Esophagus (tissue), 2 donors: Measurements from ENCODE around the gene SERPINB2. TPM values are rescaled to one million over a fixed set of nuclear protein-coding genes. Genes with fewer than 3 reads are reported as not detected.

Source experiments
- H3K27ac ChIP-seq, 2 donors: one replicate each; pipeline ENCODE4 v1.5.1; 2013; ENCODE audit warnings: low read depth in 2 of 2, mild to moderate bottlenecking in 2 of 2, inconsistent platforms in 1 of 2, low read length in 1 of 2, moderate library complexity in 1 of 2
- H3K27me3 ChIP-seq, 2 donors: one replicate each; pipeline ENCODE4 v1.6.1; 2013; ENCODE audit warnings: low read length in 2 of 2, control low read depth in 1 of 2, mild to moderate bottlenecking in 1 of 2; ENCODE audit not compliant: insufficient read depth in 2 of 2, control insufficient read depth in 1 of 2
- H3K36me3 ChIP-seq, 2 donors: one replicate each; pipeline ENCODE4 v1.6.1; 2013; ENCODE audit warnings: low read length in 1 of 2; ENCODE audit not compliant: control insufficient read depth in 2 of 2, insufficient read depth in 2 of 2
- H3K4me1 ChIP-seq, 2 donors: one replicate each; pipeline ENCODE4 v1.6.1; 2013; ENCODE audit warnings: low read length in 1 of 2; ENCODE audit not compliant: control insufficient read depth in 2 of 2, insufficient read depth in 2 of 2
- H3K4me3 ChIP-seq, 2 donors: one replicate each; pipeline ENCODE4 v1.5.1; 2013; ENCODE audit warnings: low read length in 2 of 2, mild to moderate bottlenecking in 2 of 2, low read depth in 1 of 2, moderate library complexity in 1 of 2
- H3K9me3 ChIP-seq, 2 donors: one replicate each; pipeline ENCODE4 v1.6.1; 2013; ENCODE audit warnings: mild to moderate bottlenecking in 2 of 2, low read depth in 1 of 2, low read length in 1 of 2, moderate library complexity in 1 of 2; ENCODE audit not compliant: control insufficient read depth in 2 of 2, insufficient read depth in 1 of 2
- WGBS, 2 donors: extraction: QIAGEN DNeasy Blood & Tissue Kit; methylation state at CpG; one replicate each; pipeline ENCODE4 v1.1.7; 2013; 5-methylcytosine and 5-hydroxymethylcytosine counted together
- polyA plus RNA-seq, 2 donors: library from polyadenylated mRNA; stranded (reverse); fragments of 200-250 nt; gene quantifications; one replicate each; pipeline ENCODE4 v1.2.3, GENCODE V29; 2013
- donor health status: healthy with polysubstance abuse.
- donor health status: Bipolar disorder and iron deficiency.

SERPINB2 gene, protein sequence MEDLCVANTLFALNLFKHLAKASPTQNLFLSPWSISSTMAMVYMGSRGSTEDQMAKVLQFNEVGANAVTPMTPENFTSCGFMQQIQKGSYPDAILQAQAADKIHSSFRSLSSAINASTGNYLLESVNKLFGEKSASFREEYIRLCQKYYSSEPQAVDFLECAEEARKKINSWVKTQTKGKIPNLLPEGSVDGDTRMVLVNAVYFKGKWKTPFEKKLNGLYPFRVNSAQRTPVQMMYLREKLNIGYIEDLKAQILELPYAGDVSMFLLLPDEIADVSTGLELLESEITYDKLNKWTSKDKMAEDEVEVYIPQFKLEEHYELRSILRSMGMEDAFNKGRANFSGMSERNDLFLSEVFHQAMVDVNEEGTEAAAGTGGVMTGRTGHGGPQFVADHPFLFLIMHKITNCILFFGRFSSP
- 100 to 1,000 TPM; 186 to 241 TPM for polyA plus RNA-seq

DNA sequence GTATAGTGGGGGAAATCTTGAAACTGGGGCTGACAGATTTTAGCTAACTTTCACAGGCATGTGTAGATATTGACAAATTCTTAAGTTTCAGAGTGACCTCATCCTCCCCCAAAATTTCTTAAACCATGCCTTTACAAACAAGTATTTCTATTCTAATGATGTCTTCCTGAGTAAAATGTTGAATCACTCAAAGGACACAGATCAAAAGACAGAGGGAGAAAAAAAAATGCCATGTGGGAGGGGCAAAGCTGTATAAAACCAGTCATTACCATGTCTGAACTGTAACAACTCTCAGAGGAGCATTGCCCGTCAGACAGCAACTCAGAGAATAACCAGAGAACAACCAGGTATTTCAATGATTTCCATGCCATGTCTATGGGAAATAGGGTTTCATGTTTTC lies at the start of gene SERPINB2:
Gene SERPINB2, plus strand, starts transcription at position 282 of the 400 bp plus-strand sequence. CDS start 3,740 bp downstream, outside the sequence.
- Histone ChIP-seq H3K27ac (peak within 1 kb of the TSS; percentile 32 to 72), H3K4me1 (no peaks in the 10 kb centered on the region), H3K9me3 (no peaks in the 10 kb centered on the region), H3K27me3 (no peaks in the 10 kb centered on the region), H3K36me3 (peaks cover 0 to 5% of the 10 kb centered on the region in 2 donors), H3K4me3 (peak within 1 kb of the TSS in 1 of 2 donors; percentile 61)
- WGBS, 2 donors, result 48 to 67% methylated on average over 1 of the region's 1 CpG

DNA sequence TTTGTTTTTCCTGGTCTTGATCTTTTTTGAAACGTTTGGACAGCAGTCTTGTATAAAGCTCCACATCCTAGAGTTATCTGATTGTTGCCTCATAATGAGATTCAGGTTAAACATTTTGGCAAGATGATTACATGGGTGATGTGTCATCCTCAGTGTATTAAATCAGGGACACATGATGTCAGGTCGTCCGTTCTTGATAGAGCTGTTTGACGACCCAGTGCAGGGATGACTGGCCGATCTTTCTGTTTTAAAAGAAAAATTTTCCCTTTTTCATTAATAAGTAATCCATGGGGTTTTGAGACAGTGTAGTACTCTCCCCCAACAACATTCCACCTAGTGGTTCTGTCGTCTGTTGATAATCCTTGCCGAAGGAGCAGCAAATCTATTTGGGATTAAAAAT lies 44.5 kb upstream of the SERPINB2 start:
- no peak overlapping the region for H3K4me3 ChIP-seq
- H3K4me1 ChIP-seq, result no peaks in the 10 kb centered on the region
- H3K36me3 ChIP-seq, result no peaks in the 10 kb centered on the region
- no peaks in the 10 kb centered on the region for H3K27me3 ChIP-seq
- WGBS, 2 donors, result 53 to 54% methylated on average over 7 of the region's 7 CpGs
- no peaks in the 10 kb centered on the region for H3K9me3 ChIP-seq
- H3K27ac ChIP-seq, result no peak overlapping the region

DNA sequence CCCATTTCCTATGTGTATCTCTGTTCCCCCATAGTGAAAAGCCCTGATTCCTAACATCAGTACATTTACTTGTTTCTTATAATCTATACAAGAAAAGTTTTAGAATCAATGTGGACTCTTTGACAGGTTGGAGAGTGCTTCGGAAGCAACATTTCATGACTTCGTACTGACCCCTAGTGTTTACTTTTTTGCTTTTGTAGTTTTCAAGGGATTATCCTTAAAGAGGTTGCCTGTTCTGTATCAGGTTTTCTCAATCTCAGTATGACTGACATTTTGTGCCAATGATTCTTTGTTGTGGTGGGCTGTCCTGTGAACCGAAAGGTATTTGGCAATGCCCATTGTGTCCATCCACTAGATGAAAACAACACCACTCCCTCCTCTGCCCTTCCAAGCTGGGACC lies 43.3 kb upstream of the SERPINB2 start:
- Histone ChIP-seq H3K36me3 (no peaks in the 10 kb centered on the region), H3K4me1 (no peaks in the 10 kb centered on the region), H3K27me3 (no peaks in the 10 kb centered on the region), H3K27ac (no peak overlapping the region), H3K9me3 (no peaks in the 10 kb centered on the region), H3K4me3 (no peak overlapping the region)
- WGBS, 2 donors, result 5 to 14% methylated on average over 3 of the region's 3 CpGs

DNA sequence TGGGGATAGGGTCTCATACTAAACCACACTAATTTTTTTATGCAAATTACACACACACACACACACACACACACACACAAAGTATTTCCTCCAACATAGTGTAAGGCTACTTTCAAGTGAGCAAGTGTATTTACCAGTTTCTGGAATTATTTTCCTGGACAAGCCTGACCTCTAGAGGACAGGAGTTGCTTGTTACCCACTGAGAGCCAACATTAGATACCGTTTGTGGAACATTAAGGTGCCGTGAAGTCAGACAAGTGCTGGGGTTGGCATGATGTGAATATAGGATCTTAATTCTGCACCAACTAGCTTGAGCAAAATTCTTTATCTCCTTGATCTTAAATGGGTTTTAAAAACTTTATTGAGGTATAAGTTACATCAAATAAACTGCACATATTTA lies 39.3 kb upstream of the SERPINB2 start:
- no peaks in the 10 kb centered on the region for H3K9me3 ChIP-seq
- H3K27me3 ChIP-seq, result no peaks in the 10 kb centered on the region
- no peaks in the 10 kb centered on the region for H3K4me1 ChIP-seq
- no peak overlapping the region for H3K27ac ChIP-seq
- 3 to 6% methylated on average over 2 of the region's 2 CpGs for WGBS, 2 donors
- H3K36me3 ChIP-seq, result no peaks in the 10 kb centered on the region
- H3K4me3 ChIP-seq, result no peak overlapping the region

DNA sequence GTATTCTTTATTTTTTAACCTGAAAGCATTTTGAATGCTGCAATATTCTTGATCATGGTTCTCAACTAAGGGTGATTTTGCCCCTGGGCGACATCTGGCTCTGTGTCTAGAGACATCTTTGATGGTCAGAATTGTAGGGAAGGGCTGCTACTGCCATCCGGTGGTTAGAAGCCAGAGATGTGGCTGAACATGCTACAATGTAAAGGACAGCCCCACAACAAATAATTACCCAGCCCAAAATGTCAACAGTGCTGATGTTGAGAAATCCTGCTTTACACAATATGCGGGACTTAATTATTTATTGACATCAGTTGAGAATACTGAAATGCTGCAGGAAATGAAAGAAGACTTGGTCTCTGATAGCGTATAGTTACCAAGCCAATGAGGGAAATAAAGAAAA lies 37.5 kb upstream of the SERPINB2 start:
- no peaks in the 10 kb centered on the region for H3K27me3 ChIP-seq
- H3K36me3 ChIP-seq, result no peaks in the 10 kb centered on the region
- no peaks in the 10 kb centered on the region for H3K9me3 ChIP-seq
- no peak overlapping the region for H3K4me3 ChIP-seq
- no peaks in the 10 kb centered on the region for H3K4me1 ChIP-seq
- H3K27ac ChIP-seq, result no peak overlapping the region
- 37 to 38% methylated on average over 4 of the region's 4 CpGs for WGBS, 2 donors

DNA sequence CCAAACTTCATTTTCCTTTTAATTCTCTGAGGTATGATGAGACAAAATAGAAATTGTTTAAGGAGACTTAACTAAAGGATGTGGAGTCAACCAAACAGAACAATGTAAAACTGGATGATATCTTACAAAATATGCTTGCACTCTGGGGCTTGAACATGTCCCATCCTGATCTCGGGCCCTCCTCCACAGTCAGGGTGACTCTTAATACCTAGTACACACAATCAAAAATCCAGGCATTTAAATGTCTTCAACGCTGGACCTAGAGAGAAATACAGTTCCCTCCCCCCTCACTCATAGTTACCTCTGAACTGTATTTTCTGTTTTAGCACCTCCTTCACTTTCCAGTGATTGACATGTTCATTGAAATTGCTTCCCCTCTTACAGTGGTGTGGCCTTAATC lies 36.9 kb upstream of the SERPINB2 start:
- WGBS, 2 donors, result 45 to 71% methylated on average over 2 of the region's 2 CpGs
- H3K36me3 ChIP-seq, result no peaks in the 10 kb centered on the region
- no peaks in the 10 kb centered on the region for H3K9me3 ChIP-seq
- no peak overlapping the region for H3K27ac ChIP-seq
- H3K4me3 ChIP-seq, result no peak overlapping the region
- H3K27me3 ChIP-seq, result no peaks in the 10 kb centered on the region
- H3K4me1 ChIP-seq, result no peaks in the 10 kb centered on the region

DNA sequence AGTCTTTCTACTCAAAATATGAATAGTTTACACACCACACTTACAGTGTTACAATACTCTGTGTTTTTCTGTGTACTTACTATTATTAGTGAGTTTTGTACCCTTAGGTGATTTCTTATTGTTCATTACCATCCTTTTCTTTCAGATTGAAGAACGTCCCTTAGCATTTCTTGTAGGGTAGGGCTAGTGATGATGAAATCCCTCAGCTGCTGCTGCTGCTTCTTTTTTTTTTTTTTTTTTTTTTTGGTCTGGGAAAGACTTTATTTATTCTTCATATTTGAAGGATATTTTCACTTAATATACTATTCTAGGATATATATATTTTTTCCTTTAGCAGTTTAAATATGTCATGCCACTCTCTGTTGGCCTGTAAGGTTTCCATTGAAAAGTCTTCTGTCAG lies 29.0 kb upstream of the SERPINB2 start:
- H3K4me1 ChIP-seq, result peaks cover 5 to 11% of the 10 kb centered on the region in 2 donors
- H3K36me3 ChIP-seq, result no peaks in the 10 kb centered on the region
- 29 to 43% methylated on average over 1 of the region's 1 CpG for WGBS, 2 donors
- H3K4me3 ChIP-seq, result no peak overlapping the region
- H3K9me3 ChIP-seq, result no peaks in the 10 kb centered on the region
- H3K27me3 ChIP-seq, result no peaks in the 10 kb centered on the region
- H3K27ac ChIP-seq, result no peak overlapping the region

DNA sequence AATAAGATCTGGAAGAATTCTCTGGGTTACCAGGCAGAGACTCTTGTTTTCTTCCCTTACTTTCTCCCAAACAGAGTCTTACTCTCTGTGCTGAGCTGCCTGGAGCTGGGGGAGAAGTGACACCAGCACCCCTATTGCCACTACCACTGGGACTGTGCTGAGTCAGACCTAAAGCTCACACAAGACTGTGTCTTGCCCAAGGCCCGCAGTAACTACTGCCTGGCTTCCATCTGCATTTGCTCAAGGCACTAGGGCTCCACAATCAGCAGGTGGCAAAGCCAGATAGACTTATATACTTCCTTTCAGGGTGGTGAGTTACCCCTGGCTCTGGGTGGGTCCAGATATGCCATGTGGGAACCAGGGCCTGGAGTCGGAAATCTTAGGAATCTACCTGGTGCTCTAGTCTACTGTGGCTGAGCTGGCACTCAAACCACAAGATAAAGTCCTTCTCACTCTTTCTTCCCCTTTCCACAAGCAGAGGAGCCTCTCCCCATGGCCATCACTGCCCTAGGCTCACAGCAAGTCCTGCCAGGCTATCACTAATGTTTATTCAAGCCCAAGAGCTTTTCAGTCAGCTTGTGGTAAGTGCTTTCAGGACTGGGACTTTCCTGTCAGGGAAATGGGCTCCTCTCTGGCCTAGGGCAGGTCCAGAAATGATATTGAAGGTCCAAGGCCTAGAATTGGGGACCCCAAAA lies 27.6 kb upstream of the SERPINB2 start:
- Histone ChIP-seq H3K27me3 (no peaks in the 10 kb centered on the region), H3K4me1 (peaks cover 5 to 11% of the 10 kb centered on the region in 2 donors), H3K9me3 (no peaks in the 10 kb centered on the region), H3K4me3 (no peak overlapping the region), H3K36me3 (no peaks in the 10 kb centered on the region), H3K27ac (peak overlapping the region in 1 of 2 donors; percentile 49)
- 72 to 80% methylated on average over 2 of the region's 2 CpGs for WGBS, 2 donors

DNA sequence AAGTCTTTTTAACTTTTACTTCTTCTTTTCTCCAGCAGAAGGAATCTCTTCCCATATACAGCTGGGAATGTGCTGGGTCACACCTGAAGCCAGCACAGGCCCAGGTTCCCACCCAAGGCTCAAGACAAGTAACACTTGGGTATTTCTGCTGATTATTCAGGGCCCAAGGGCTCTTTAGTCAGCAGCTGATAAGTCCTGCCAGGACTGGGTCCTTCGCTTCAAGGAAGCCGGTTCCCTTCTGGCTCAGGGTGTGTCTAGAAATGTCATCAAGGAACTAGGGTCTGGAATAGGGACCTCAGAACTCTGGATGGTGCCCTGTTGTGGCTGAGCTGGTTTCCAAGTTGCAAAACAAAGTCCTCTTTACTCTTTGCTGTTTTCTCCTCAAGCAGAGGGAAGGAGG lies 27.0 kb upstream of the SERPINB2 start:
- peaks cover 5 to 11% of the 10 kb centered on the region in 2 donors for H3K4me1 ChIP-seq
- WGBS, 2 donors, result 55 to 61% methylated on average over 2 of the region's 2 CpGs

More for the DNA sequence above, 27.0 kb upstream of the SERPINB2 start:
- Histone ChIP-seq H3K36me3 (no peaks in the 10 kb centered on the region), H3K9me3 (no peaks in the 10 kb centered on the region), H3K27me3 (no peaks in the 10 kb centered on the region), H3K27ac (peak overlapping the region; percentile 2 to 49), H3K4me3 (no peak overlapping the region)
